HEK293T (cell line): ENCODE results near the gene LMAN1.

Experiments used
- CTCF ChIA-PET: fragments of 350-600 bp; formaldehyde crosslinking; extraction: SDS; loops from one replicate; lab custom pipeline; 2021; ENCODE audit warnings: antibody characterized with exemption, inconsistent platforms; lab: Yijun Ruan, JAX
- POLR2A ChIA-PET: fragments of 350-600 bp; formaldehyde crosslinking; extraction: SDS; loops from one replicate; lab custom pipeline; 2020; ENCODE audit warnings: antibody characterized with exemption, inconsistent platforms; lab: Yijun Ruan, JAX
- DNase-seq: peaks from one replicate; pipeline ENCODE4 v3.0.0; 2012; ENCODE audit warnings: mixed read lengths; ENCODE audit errors: extremely low spot score
- ARNT ChIP-seq: fragments of 450-650 bp; IDR thresholded peaks from 2 replicates; pipeline ENCODE4 v1.6.1; 2017; ENCODE audit warnings: mild to moderate bottlenecking
- BHLHE40 ChIP-seq: fragments of 450-650 bp; IDR thresholded peaks from 2 replicates; pipeline ENCODE4 v1.6.1; 2016; ENCODE audit warnings: mild to moderate bottlenecking, moderate library complexity, borderline replicate concordance
- CTBP1 ChIP-seq: fragments of 450-650 bp; IDR thresholded peaks from 2 replicates; pipeline ENCODE4 v1.6.1; 2016; ENCODE audit warnings: borderline replicate concordance
- ELF4 ChIP-seq: fragments of 450-650 bp; IDR thresholded peaks from 2 replicates; pipeline ENCODE4 v1.6.1; 2017; ENCODE audit warnings: antibody characterized with exemption
- FOXA1 ChIP-seq: fragments of 450-650 bp; IDR thresholded peaks from 2 replicates; pipeline ENCODE4 v1.6.1; 2016; ENCODE audit warnings: mild to moderate bottlenecking
- FOXK2 ChIP-seq: fragments of 450-650 bp; IDR thresholded peaks from 2 replicates; pipeline ENCODE4 v1.6.1; 2016; ENCODE audit warnings: mild to moderate bottlenecking
- FOXM1 ChIP-seq: fragments of 450-650 bp; IDR thresholded peaks from 2 replicates; pipeline ENCODE4 v1.6.1; 2017; ENCODE audit warnings: mild to moderate bottlenecking, borderline replicate concordance
- HDGF ChIP-seq: fragments of 450-650 bp; IDR thresholded peaks from 2 replicates; pipeline ENCODE4 v1.6.1; 2017; ENCODE audit warnings: antibody characterized with exemption, borderline replicate concordance
- L3MBTL2 ChIP-seq: fragments of 450-650 bp; conservative IDR thresholded peaks from 2 replicates; pipeline ENCODE4 v1.6.1; 2016; ENCODE audit warnings: mild to moderate bottlenecking
- LEF1 ChIP-seq: fragments of 450-650 bp; IDR thresholded peaks from 2 replicates; pipeline ENCODE4 v1.6.1; 2017; ENCODE audit warnings: mild to moderate bottlenecking, borderline replicate concordance
- NFRKB ChIP-seq: fragments of 450-650 bp; IDR thresholded peaks from 2 replicates; pipeline ENCODE4 v1.6.1; 2016; ENCODE audit warnings: mild to moderate bottlenecking, moderate library complexity
- PKNOX1 ChIP-seq: fragments of 450-650 bp; IDR thresholded peaks from 2 replicates; pipeline ENCODE4 v1.6.1; 2016
- SP1 ChIP-seq: fragments of 450-650 bp; IDR thresholded peaks from 2 replicates; pipeline ENCODE4 v1.6.1; 2017
- SUZ12 ChIP-seq: fragments of 450-650 bp; IDR thresholded peaks from 2 replicates; pipeline ENCODE4 v1.6.1; 2016; ENCODE audit warnings: mild to moderate bottlenecking
- TARDBP ChIP-seq: fragments of 450-650 bp; IDR thresholded peaks from 2 replicates; pipeline ENCODE4 v1.6.1; 2016
- ZNF384 ChIP-seq: fragments of 450-650 bp; IDR thresholded peaks from 2 replicates; pipeline ENCODE4 v1.6.1; 2016

Gene LMAN1

GRCh38 chr18:59381949-59382348, 22.9 kb upstream of the LMAN1 start:
- no peak for TF ChIP-seq NFRKB
- no peak for TF ChIP-seq HDGF
- no peak for TF ChIP-seq FOXM1
- no peak for TF ChIP-seq TARDBP
- TF ChIP-seq ARNT: no peak
- no peak for TF ChIP-seq SUZ12
- TF ChIP-seq CTBP1: no peak
- no peak for TF ChIP-seq BHLHE40
- no peak for TF ChIP-seq SP1
- no peak for TF ChIP-seq FOXK2
- TF ChIP-seq ELF4: no peak
- TF ChIP-seq FOXA1: no peak
- no peak for TF ChIP-seq PKNOX1
- no peak for TF ChIP-seq LEF1
- no peak for TF ChIP-seq L3MBTL2
- no peak for TF ChIP-seq ZNF384
- POLR2A ChIA-PET: no interaction called here
- CTCF ChIA-PET: no interaction called here
- DNase-seq: no peak

DNA sequence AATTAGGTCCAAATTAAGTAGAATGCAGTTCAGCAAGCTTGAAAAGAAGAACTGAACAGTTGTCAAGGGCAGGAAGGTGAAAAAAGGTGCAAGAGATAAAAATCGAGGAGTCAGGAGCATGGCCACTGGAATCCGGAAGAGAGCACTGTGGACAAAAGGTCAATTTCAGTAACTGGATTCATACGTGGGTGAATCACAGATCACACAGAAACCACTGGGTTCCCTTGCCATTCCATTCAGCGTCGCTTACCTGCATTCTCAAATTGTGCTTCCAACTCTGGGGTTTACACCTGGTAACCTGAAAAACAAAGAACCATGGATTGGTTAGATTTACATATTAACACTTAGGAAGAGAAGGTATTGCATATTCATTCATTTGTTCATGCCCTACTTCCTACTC, 21.6 kb upstream of the LMAN1 start:
- ChIA-PET CTCF (no interaction called here), POLR2A (no interaction called here)
- no peak for TF ChIP-seq NFRKB
- no peak for TF ChIP-seq L3MBTL2
- TF ChIP-seq LEF1: no peak
- TF ChIP-seq ARNT: no peak
- no peak for TF ChIP-seq FOXM1
- no peak for TF ChIP-seq FOXA1
- TF ChIP-seq TARDBP: no peak
- TF ChIP-seq ZNF384: no peak
- TF ChIP-seq SUZ12: no peak
- no peak for TF ChIP-seq ELF4
- no peak for TF ChIP-seq PKNOX1
- no peak for DNase-seq

DNA sequence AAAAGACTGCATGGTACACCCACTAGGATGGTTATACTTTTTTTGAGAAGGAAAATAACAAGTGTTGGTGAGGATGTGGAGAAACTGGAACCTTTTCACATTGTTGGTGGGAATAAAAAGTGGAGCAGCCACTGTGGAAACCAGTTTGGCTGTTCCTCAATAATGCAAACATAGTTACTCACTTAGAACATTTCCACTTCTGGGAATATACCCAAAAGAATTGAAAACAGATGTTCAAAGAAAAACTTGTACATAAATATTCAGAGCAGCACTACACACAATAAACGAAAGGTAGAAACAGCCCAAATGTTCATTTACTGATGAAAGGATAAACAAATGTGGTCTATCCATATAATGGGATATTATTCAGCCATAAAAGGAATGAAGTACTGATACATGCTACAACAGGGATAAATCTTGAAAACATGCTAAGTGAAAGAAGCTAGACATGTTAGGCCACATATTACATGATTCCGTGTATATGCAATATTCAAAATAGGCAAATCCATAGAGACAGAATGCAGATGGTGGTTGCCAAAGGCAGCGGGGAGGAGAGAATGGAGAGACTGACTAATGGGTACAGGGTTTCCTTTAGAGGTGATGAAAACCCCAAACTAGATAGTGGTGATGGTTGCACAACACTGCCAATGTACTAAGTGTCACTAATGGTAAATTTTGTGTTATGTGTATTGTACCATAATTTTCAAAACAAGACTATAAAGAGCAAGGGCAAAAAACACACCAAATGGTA, 20.9 kb upstream of the LMAN1 start:
- TF ChIP-seq FOXM1 (no peak), CTBP1 (no peak), TARDBP (no peak), ELF4 (no peak)
- DNase-seq: no peak
- CTCF ChIA-PET: no interaction called here
- POLR2A ChIA-PET: no interaction called here

GRCh38 chr18:59377613-59378337, 18.7 kb upstream of the LMAN1 start:
- ChIA-PET CTCF (no interaction called here), POLR2A (no interaction called here)
- TF ChIP-seq SP1: no peak
- no peak for TF ChIP-seq ARNT
- no peak for TF ChIP-seq ZNF384
- no peak for TF ChIP-seq FOXM1
- TF ChIP-seq ELF4: no peak
- TF ChIP-seq L3MBTL2: no peak
- no peak for TF ChIP-seq HDGF
- no peak for TF ChIP-seq SUZ12
- DNase-seq: no peak

DNA sequence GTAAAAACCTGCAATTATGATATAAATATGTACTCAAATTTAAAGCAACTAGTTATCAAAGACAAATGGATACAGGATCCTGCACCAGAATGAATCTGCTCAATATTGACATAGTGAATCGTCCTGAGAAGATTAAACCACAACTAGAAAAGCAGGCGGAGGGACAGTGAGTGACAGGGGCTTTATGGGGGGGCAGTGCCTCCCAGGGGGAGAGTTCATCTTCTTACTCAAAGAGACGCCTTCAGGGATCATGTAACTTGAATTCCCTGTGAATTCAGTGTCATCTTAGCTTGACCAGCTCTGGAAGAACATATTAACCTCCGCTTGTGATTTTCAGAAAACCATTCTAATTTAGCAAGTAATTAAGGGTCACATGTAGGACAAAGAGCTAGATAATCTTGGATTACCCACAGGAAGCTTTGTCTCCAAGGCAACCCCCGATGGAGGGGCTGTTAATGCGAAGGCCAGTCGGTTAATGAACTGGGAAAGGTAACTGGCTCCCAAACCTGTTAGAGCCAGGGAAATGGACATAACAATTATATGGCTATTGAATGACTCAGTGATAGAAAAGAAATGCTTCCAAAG, 17.4 kb upstream of the LMAN1 start:
- POLR2A ChIA-PET: no interaction called here
- DNase-seq: no peak
- no peak for TF ChIP-seq ZNF384
- no peak; the same call in 1 of the 2 replicates for TF ChIP-seq PKNOX1
- TF ChIP-seq NFRKB: no peak
- no peak for TF ChIP-seq SUZ12
- TF ChIP-seq SP1: no peak
- TF ChIP-seq HDGF: no peak
- TF ChIP-seq FOXM1: no peak
- CTCF ChIA-PET: no interaction called here

GRCh38 chr18:59374128-59374527, 15.1 kb upstream of the LMAN1 start:
- ChIA-PET CTCF (no interaction called here), POLR2A (no interaction called here)
- no peak for TF ChIP-seq FOXM1
- TF ChIP-seq PKNOX1: no peak
- TF ChIP-seq TARDBP: no peak
- TF ChIP-seq SUZ12: no peak
- no peak for DNase-seq
